OCI-LY7 (cell line): Measurements from ENCODE around the gene TASP1.

Experiments used
- EZH2phosphoT487 ChIP-seq: fragments of 200-600 bp; sonication (generic); IDR thresholded peaks from 2 replicates; pipeline ENCODE4 v1.6.1; 2018; ENCODE audit warnings: low read depth, borderline replicate concordance, mild to moderate bottlenecking, mixed run types, antibody characterized with exemption, low read length, moderate library complexity, mixed read lengths
- TF ChIP-seq, protein P1 (sequence below): fragments of 200-600 bp; sonication (generic); conservative IDR thresholded peaks from 2 replicates; pipeline ENCODE4 v1.5.1; 2014; ENCODE audit warnings: mild to moderate bottlenecking, antibody characterized with exemption, low read length, moderate library complexity, mixed read lengths

DNA sequence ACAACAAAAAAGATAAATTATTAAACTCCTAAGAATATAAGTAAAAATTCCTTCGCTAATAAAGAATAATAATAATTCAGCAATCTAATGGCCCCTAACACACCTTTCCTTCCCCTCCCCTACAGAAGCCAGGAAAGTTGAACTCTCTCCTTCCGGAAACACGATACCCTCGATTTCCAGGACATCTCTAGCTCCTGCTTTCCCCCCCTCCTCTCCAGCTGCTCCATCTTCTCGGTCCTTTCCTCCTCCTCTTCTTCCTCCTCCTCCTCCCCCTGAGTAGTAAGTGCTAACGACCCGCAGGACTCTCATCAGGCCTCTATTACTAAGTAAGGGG lies 603 bp downstream of the TASP1 start:
- TF ChIP-seq, protein P1, sequence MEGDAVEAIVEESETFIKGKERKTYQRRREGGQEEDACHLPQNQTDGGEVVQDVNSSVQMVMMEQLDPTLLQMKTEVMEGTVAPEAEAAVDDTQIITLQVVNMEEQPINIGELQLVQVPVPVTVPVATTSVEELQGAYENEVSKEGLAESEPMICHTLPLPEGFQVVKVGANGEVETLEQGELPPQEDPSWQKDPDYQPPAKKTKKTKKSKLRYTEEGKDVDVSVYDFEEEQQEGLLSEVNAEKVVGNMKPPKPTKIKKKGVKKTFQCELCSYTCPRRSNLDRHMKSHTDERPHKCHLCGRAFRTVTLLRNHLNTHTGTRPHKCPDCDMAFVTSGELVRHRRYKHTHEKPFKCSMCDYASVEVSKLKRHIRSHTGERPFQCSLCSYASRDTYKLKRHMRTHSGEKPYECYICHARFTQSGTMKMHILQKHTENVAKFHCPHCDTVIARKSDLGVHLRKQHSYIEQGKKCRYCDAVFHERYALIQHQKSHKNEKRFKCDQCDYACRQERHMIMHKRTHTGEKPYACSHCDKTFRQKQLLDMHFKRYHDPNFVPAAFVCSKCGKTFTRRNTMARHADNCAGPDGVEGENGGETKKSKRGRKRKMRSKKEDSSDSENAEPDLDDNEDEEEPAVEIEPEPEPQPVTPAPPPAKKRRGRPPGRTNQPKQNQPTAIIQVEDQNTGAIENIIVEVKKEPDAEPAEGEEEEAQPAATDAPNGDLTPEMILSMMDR = no peak
- TF ChIP-seq EZH2phosphoT487 = no peak
